Vagina (tissue), 2 donors: ENCODE results near the gene FSD1.

ENCODE experiments used
- CTCF ChIP-seq, 3 experiments: fragments of 450-650 bp in 2 of 3; fragments of 200-600 bp in 1 of 3; sonication (generic) in 1 of 3; IDR thresholded peaks; one replicate each; pipeline ENCODE4 v1.5.1; 2017 to 2019; ENCODE audit warnings: antibody characterized with exemption in 3 of 3, mild to moderate bottlenecking in 2 of 3, moderate library complexity in 2 of 3
- POLR2AphosphoS5 ChIP-seq, 2 donors: sonication (generic); formaldehyde crosslinking; IDR thresholded peaks; one replicate each; pipeline ENCODE4 v1.9.0; 2017; ENCODE audit warnings: antibody characterized with exemption in 2 of 2, mild to moderate bottlenecking in 2 of 2, low read depth in 1 of 2; ENCODE audit not compliant: insufficient read depth in 1 of 2

- TF ChIP-seq CTCF (IDR thresholded peaks at IDR 0.05) (no peak), POLR2AphosphoS5 (IDR thresholded peaks at IDR 0.05; ENCODE audit: insufficient read depth in 1 of 2, low read depth in 1 of 2) (no peak)
Measured at GRCh38 chr19:4360641-4361151, 56.3 kb downstream of the FSD1 start.
